IgD-negative memory B cell (primary cell): ENCODE data around the gene USP6NL. TPM values are rescaled to one million over a fixed set of nuclear protein-coding genes. Genes with fewer than 3 reads are reported as not detected.
A peak's percentile ranks its signal among the peaks of the same experiment; 100 is the strongest.

Experiments used
- H3K27ac Mint-ChIP-seq, 3 donors: one replicate each; pipeline ENCODE4 v1.8.0; 2020 to 2022; ENCODE audit warnings: mild to moderate bottlenecking in 3 of 3, mixed read lengths in 3 of 3, moderate library complexity in 1 of 3
- H3K27me3 Mint-ChIP-seq: one replicate; pipeline ENCODE4 v1.8.0; 2021; ENCODE audit warnings: mixed read lengths
- H3K36me3 Mint-ChIP-seq: one replicate; pipeline ENCODE4 v1.8.0; 2020; ENCODE audit warnings: mild to moderate bottlenecking, mixed read lengths
- H3K4me1 Mint-ChIP-seq, 3 donors: one replicate each; pipeline ENCODE4 v1.8.0; 2020 to 2022; ENCODE audit warnings: mixed read lengths in 3 of 3, mild to moderate bottlenecking in 1 of 3
- H3K4me3 Mint-ChIP-seq, 4 donors: one replicate each; pipeline ENCODE4 v1.8.0; 2020 to 2022; ENCODE audit warnings: mild to moderate bottlenecking in 4 of 4, mixed read lengths in 4 of 4, moderate library complexity in 3 of 4
- H3K9me3 Mint-ChIP-seq, 3 donors: one replicate each; pipeline ENCODE4 v1.8.0; 2020 to 2021; ENCODE audit warnings: mixed read lengths in 3 of 3, mild to moderate bottlenecking in 1 of 3
- polyA plus RNA-seq: library from polyadenylated mRNA; unstranded; fragments of 300-500 nt; fragmentation: Illumina TruSeq; gene quantifications from one replicate; pipeline ENCODE4 v1.2.3, GENCODE V29; 2021

USP6NL gene
- polyA plus RNA-seq, 1 donor from 2014 or later = 39.3 TPM

DNA sequence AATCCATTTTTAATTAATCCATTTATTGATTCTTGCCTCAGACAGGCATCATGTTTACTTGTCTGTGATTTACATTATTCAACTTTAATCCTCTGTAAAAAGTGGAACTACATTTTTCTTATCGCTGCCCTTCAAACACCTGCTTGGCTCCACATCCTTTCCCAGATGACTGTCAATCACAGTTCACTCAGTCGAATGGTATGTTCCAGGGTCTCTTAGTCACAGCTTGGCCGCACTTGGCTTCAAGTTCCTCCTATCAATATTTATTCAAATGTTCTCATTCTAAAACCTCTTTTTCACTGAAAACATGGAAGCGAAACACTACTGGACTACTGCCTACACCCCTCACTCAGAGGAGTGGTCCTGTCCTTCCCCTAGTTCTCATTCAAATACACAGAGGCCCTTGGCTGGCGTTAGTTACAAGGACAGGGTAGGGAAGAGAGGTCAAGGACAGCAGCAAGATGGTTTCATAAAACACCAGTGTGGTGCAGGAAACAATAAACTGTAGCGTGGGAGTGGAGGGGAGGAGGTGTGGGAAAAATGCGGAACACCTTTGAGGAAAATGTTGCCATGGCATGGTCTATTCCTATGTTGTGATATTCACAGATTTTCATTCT is 143.2 kb downstream of the USP6NL start:
- Mint-ChIP-seq H3K9me3 (no peaks in the 10 kb centered on the region), H3K36me3 (peaks cover 3% of the 10 kb centered on the region), H3K27ac (peak overlapping the region in 2 of 3 donors; percentile 39 to 72), H3K4me3 (no peak overlapping the region), H3K4me1 (peaks cover 6 to 10% (median 9%) of the 10 kb centered on the region in 3 donors), H3K27me3 (no peaks in the 10 kb centered on the region)

DNA sequence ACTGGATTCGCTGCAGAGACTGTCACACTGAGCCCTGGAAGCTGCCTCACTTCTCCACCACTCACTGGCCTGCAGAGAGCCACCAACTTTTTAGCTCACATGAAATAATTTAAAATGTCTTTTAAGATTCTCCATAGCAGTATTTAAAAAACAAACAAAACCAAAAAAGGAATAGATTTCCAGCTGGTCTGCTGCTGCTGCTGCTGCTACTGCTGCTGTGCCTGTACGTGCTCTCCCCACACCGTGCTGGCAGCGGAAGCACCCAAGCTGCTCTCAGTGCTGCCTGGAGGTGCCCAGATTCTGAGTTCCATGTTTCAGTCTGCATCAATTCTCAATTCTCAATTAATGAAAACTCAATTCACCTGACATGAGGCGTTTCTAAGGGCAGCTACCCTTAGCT is 146.0 kb downstream of the USP6NL start:
- Mint-ChIP-seq H3K36me3 (no peaks in the 10 kb centered on the region), H3K4me1 (peaks cover 3 to 8% (median 6%) of the 10 kb centered on the region in 3 donors), H3K27ac (peak overlapping the region in 2 of 3 donors; percentile 35 to 74), H3K4me3 (no peak overlapping the region), H3K9me3 (no peaks in the 10 kb centered on the region), H3K27me3 (no peaks in the 10 kb centered on the region)

DNA sequence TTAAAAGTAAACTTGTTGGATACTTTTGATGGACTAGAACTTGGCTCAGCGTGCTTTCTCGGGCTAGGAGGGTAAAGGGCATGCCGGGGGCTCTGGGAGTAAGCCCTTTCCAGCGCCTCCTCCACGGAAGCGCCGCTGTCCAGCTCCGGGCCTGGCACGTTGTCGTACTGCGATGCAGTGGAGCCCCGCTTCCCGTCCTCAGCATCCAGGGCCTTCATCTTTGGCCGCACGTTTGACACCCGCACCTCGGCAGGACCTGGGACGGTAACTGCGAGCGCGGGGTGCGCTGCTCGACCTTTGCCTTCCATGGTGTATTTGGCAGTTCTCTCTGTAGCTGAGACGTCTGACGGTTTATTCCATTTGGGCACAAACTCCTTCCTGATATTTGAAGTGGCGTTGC is 148.3 kb downstream of the USP6NL start:
- no peaks in the 10 kb centered on the region for H3K27me3 Mint-ChIP-seq
- no peak overlapping the region for H3K27ac Mint-ChIP-seq
- H3K9me3 Mint-ChIP-seq = no peaks in the 10 kb centered on the region
- peaks cover 4% of the 10 kb centered on the region for H3K36me3 Mint-ChIP-seq
- H3K4me3 Mint-ChIP-seq = no peak overlapping the region
- peaks cover 1 to 7% (median 6%) of the 10 kb centered on the region in 3 donors for H3K4me1 Mint-ChIP-seq

DNA sequence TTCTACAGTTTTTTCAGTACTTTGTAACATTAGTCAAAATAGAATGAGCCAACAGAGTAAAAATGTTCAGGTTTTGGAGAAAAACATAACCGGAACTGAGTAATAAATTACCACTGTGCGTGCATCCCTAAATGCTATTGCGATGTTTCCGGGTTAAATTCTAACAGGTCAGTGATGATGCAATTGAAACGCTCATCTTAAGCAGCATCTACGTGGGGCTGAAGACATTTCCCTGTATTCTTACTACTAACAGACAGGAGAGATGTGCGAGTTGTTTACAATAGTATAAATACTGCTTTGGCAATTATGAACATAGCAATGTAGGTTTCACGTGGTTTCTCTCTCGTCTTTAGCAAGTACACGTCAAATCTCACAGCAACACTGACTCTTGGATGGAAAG is 149.4 kb downstream of the USP6NL start:
- no peaks in the 10 kb centered on the region for H3K9me3 Mint-ChIP-seq
- no peaks in the 10 kb centered on the region for H3K27me3 Mint-ChIP-seq
- H3K4me3 Mint-ChIP-seq = no peak overlapping the region
- H3K36me3 Mint-ChIP-seq = peaks cover 4% of the 10 kb centered on the region
- H3K4me1 Mint-ChIP-seq = peaks cover 5 to 7% (median 6%) of the 10 kb centered on the region in 3 donors
- H3K27ac Mint-ChIP-seq = peak overlapping the region in 1 of 3 donors; percentile 0

DNA sequence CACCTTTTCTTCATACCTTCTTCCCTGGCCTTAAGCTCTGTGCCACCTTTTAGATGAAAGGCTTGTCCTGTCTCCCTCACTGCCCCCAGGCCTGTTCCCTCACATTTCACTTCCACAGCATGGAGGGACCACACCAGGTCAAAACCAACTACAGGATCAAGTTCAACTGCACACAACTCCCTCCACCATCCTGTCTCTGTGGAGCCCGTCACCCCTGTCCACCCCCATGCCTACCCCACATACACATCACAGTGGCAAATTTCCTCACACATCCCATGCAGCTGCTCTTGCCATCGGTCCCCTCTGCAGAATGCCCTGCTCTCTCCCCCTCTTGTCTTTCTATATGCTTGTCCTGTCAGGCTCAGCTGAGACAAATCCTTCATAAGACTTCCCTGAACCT is 154.1 kb downstream of the USP6NL start:
- Mint-ChIP-seq H3K27me3 (no peaks in the 10 kb centered on the region), H3K9me3 (no peaks in the 10 kb centered on the region), H3K4me3 (no peak overlapping the region), H3K36me3 (peaks cover 4% of the 10 kb centered on the region), H3K27ac (no peak overlapping the region), H3K4me1 (peaks cover 5 to 10% (median 5%) of the 10 kb centered on the region in 3 donors)

DNA sequence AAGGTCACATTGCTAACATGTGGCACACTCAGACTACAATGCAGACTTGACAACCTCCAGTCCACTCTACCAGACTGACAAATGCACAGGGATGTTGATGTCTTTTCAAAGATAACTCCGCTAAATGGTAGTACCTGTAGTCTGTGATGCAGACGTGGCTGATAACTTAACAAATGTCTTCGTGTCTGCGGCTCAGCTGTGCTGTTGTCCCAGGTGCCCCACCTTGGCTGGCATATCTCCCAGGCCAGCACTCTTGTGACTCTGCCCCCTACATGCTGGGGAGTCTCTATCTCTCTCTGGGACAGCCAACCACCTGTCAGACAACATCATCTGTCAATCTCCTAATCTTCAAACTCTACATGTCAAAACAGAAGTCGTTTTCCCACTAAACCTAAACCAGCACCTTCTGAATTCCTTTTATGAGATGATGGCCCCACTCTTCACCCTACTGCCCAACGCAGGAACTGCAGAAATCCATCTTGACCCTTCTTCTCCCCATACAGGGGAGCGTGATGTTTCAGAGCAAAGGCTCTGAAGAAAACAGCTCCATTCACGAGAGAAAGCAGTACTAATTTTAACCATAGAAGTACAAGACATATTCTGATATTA is 156.4 kb downstream of the USP6NL start:
- no peak overlapping the region for H3K4me3 Mint-ChIP-seq
- peaks cover 11 to 20% (median 14%) of the 10 kb centered on the region in 3 donors for H3K4me1 Mint-ChIP-seq
- no peaks in the 10 kb centered on the region for H3K27me3 Mint-ChIP-seq
- H3K9me3 Mint-ChIP-seq = no peaks in the 10 kb centered on the region
- H3K27ac Mint-ChIP-seq = peak overlapping the region in 2 of 3 donors; percentile 3 to 47
- peaks cover 4% of the 10 kb centered on the region for H3K36me3 Mint-ChIP-seq

DNA sequence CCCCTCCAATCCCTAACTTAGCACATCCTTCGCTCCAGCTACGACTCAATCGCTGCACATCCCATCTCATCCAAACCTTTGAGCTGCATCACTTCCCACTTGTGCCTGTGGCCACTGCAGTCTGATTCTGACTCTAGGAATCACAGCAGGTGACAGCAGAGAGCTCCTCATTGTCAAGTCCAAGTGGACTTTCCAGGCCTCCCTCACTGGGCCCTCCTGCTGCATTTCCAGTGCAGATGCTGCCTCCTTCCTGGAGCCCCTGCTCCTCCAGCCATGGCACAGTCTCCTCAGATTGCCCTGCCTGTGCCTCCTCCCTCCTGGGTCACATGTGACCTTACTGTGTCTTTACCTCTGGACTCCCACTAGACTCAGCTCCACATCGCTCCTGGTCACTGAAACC is 157.3 kb downstream of the USP6NL start:
- Mint-ChIP-seq H3K4me3 (peak overlapping the region in 1 of 4 donors; percentile 6), H3K9me3 (no peaks in the 10 kb centered on the region), H3K4me1 (peaks cover 15 to 26% (median 16%) of the 10 kb centered on the region in 3 donors), H3K27me3 (no peaks in the 10 kb centered on the region), H3K36me3 (peaks cover 4% of the 10 kb centered on the region), H3K27ac (peak overlapping the region; percentile 49 to 95 (median 64))

DNA sequence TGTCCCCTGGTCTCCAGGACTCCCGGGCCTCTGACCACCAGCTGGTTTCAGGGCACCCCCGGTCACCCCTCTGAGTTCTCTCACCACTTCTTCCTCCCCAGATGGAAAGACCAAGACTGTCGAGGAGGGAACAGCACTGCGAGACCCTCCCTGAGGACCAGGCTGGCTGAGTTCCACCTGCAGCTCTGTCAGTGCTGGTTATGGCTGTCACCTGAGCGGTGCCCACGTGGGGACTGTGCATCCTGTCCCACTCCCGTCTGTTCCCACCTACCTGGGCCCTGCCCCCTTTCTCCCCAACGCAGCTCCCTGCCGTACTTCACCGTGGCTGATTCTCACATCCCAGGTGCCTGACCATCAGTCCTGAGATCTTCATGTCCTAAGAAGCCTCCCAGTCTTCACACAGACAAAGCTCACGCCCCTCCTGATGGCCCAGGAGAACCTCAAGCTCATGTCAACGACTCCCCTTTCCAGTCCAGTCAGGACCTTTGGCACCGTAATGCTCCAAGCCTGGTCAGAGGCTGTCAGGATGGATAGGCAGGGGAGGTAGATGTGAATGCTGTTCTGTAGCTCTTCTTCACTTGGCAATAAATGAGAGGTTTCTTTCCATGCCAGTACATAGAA is 159.7 kb downstream of the USP6NL start:
- peaks cover 21 to 38% (median 22%) of the 10 kb centered on the region in 3 donors for H3K4me1 Mint-ChIP-seq
- no peaks in the 10 kb centered on the region for H3K27me3 Mint-ChIP-seq
- H3K36me3 Mint-ChIP-seq = no peaks in the 10 kb centered on the region
- peak overlapping the region; percentile 61 to 92 (median 73) for H3K27ac Mint-ChIP-seq
- H3K9me3 Mint-ChIP-seq = no peaks in the 10 kb centered on the region
- H3K4me3 Mint-ChIP-seq = peak overlapping the region in 1 of 4 donors; percentile 58

DNA sequence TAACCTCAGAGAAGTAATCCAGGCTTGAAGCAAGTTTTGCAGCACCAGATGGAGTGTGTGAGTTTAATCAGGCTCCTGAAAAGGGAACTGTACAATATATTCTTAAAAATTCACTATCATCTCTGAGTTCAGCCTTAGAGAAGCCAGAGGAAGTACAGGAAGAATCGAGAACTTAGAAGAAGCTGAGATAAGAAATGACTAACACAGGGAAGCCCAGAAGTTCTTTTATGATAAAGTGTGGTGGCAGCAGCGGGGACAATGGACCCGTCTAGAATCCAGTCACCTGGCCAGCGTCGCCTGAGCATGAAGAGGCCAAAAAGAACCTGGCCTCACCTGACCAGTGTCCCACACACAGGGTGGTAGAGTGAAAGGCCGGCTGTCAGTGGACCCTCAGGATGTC is 161.0 kb downstream of the USP6NL start:
- Mint-ChIP-seq H3K36me3 (no peaks in the 10 kb centered on the region), H3K27ac (peak overlapping the region; percentile 33 to 92 (median 74)), H3K4me1 (peaks cover 21 to 40% (median 22%) of the 10 kb centered on the region in 3 donors), H3K4me3 (peak overlapping the region in 1 of 4 donors; percentile 51), H3K27me3 (no peaks in the 10 kb centered on the region), H3K9me3 (no peaks in the 10 kb centered on the region)

DNA sequence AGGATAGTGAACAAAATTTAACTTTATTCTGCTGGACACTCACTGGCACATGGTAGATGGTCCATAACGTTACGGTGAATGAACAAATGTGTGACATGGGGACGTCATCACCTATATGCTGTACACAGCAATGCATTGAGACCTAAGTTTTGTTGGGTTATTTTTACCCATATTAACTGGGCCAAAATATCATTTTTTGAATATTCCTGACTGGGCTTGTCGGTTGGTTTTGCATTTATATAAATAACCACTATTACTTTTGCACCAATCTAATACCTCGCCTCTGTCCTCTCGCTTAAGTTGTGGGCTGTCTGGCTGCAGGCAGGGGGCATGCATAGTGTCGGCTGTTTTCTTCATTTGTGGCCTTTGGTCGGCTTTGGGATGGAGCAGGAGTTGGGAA is 161.7 kb downstream of the USP6NL start:
- H3K36me3 Mint-ChIP-seq = no peaks in the 10 kb centered on the region
- H3K9me3 Mint-ChIP-seq = no peaks in the 10 kb centered on the region
- H3K27me3 Mint-ChIP-seq = no peaks in the 10 kb centered on the region
- H3K4me1 Mint-ChIP-seq = peaks cover 21 to 38% (median 22%) of the 10 kb centered on the region in 3 donors
- H3K4me3 Mint-ChIP-seq = peak overlapping the region in 2 of 4 donors; percentile 51 to 97
- peak overlapping the region in 1 of 3 donors; percentile 39 for H3K27ac Mint-ChIP-seq

DNA sequence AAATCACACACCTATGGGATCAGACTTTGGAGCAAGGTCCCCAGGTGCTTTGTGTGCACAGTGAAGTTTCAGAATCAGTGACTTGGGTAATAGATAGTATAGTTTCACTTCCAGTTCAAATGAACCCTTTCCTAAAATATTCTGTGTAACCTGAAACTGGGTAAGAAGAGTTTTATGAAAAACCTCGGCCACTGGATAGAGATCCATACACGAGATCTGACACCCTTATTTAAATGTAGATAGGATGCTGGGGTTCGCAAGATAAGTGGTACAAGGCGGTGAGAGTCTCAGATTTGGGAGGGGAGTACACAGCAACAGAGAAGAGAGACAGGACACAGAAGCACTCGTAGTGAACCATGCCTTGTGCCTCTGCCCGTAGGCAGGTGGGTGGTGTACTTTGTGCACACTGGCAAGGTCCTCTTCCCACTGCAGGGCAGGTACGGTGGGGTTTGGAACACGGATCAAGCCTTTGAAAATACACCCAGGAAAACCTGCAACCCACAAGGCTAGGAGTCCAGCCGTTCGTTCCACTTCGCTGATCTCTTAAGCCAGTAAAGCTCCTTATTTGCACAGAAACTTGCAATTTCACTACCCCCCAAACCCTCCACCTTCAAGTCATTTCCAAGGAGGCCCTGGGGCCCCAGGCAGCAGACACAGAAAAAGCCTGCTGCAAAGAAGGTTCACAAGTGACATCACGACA is 162.8 kb downstream of the USP6NL start:
- H3K4me1 Mint-ChIP-seq = peaks cover 19 to 37% (median 21%) of the 10 kb centered on the region in 3 donors
- H3K4me3 Mint-ChIP-seq = peak overlapping the region; percentile 67 to 97 (median 90)
- no peaks in the 10 kb centered on the region for H3K9me3 Mint-ChIP-seq
- no peaks in the 10 kb centered on the region for H3K27me3 Mint-ChIP-seq
- H3K27ac Mint-ChIP-seq = peak overlapping the region in 2 of 3 donors; percentile 7 to 17
- no peaks in the 10 kb centered on the region for H3K36me3 Mint-ChIP-seq

DNA sequence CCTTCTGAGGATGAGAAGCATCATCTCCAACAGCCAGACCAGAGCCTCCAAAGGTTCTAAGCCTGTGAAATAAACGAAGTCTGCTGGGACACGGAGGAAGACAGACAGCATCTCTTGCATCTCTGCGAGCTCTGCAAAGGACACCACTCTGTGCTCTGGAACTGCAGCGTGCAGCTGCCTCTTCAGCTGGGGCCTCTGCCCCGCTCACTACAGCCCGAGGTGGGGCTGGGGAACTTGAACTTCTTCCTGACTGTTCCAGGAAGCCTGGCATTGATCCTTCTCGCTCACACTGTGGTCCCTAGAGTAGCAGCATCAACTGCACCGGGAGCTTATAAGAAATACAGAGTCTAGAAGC is 163.3 kb downstream of the USP6NL start:
- Mint-ChIP-seq H3K4me3 (peak overlapping the region; percentile 67 to 97 (median 90)), H3K36me3 (no peaks in the 10 kb centered on the region), H3K9me3 (no peaks in the 10 kb centered on the region), H3K27me3 (no peaks in the 10 kb centered on the region), H3K27ac (peak overlapping the region in 2 of 3 donors; percentile 7 to 17), H3K4me1 (peaks cover 19 to 37% (median 21%) of the 10 kb centered on the region in 3 donors)

DNA sequence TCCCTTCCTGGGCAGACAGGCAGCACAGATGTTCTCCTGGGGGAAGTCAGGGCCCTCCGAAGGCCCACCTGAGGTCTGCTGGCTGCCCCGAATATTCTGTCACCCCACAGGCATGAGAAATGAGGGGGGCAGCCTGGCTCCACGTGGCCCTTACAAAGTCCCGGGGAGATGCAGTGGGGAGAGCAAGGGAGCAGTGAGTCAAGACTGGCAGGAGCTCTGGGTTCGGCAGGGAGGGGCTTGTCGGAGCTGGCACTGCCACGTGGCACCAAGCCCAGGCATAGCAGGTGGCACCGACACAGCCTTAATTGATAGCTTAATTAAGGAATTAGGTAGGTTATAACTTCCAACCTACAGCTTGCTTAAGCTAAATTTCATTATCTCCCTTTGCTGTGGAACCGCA is 163.9 kb downstream of the USP6NL start:
- Mint-ChIP-seq H3K36me3 (no peaks in the 10 kb centered on the region), H3K4me1 (peaks cover 25 to 38% (median 25%) of the 10 kb centered on the region in 3 donors), H3K9me3 (no peaks in the 10 kb centered on the region), H3K27ac (peak overlapping the region in 1 of 3 donors; percentile 80), H3K27me3 (no peaks in the 10 kb centered on the region), H3K4me3 (peak overlapping the region in 2 of 4 donors; percentile 65 to 67)

DNA sequence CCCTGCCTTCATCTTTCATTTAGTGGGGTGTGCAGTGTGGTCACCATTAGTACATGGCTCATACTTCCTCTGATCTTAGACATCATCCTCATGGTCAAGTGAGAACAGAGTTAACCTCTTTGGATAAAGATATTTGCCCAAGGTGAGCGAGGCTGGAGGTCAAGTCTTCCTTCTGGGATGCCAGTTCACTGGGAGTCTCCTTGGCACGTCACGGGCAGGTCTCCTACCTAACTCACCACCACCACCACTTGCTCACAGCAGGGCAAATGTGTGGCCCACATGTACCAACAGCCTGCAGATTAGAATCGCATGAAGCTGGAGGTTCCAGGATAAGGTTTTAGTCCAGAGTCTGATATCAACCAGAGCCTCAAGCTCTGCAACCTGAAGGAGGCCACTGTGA is 164.6 kb downstream of the USP6NL start:
- Mint-ChIP-seq H3K9me3 (no peaks in the 10 kb centered on the region), H3K4me3 (no peak overlapping the region), H3K27ac (no peak overlapping the region), H3K4me1 (peaks cover 24 to 33% (median 25%) of the 10 kb centered on the region in 3 donors), H3K36me3 (no peaks in the 10 kb centered on the region), H3K27me3 (no peaks in the 10 kb centered on the region)

DNA sequence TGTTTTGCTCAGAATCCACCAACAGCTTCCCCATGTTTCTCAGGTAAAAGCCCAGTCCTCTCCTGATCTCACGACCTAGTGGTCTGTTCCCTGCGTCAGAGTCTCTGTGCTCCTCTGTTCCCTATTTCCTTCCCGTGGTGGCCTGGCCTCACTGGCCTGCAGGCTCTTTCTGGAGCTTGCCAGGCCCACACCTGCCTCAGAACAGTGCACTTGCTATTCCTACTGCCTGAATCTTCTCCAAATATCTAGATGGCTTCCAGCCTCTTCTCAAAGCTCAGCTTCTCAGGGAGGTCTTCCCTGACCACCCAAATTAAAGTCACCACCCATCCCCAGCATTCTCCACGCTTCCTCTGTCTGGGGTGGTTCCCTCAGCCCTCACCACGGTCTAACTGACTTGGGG is 165.3 kb downstream of the USP6NL start:
- H3K4me3 Mint-ChIP-seq = peak overlapping the region in 2 of 4 donors; percentile 3 to 34
- H3K4me1 Mint-ChIP-seq = peaks cover 20 to 33% (median 28%) of the 10 kb centered on the region in 3 donors
- no peaks in the 10 kb centered on the region for H3K9me3 Mint-ChIP-seq
- H3K36me3 Mint-ChIP-seq = no peaks in the 10 kb centered on the region
- H3K27ac Mint-ChIP-seq = peak overlapping the region in 1 of 3 donors; percentile 6
- H3K27me3 Mint-ChIP-seq = no peaks in the 10 kb centered on the region
